Measurements from ENCODE around the gene ZXDC. TPM values are rescaled to one million over a fixed set of nuclear protein-coding genes. Genes with fewer than 3 reads are reported as not detected.

Gene ZXDC
- 10 to 100 TPM; 19.3 TPM for total RNA-seq

GRCh38 chr3:126475413-126476114 is at the start of gene ZXDC:
Gene ZXDC, minus strand, starts transcription at chr3:126475891. Its CDS starts 26 bp downstream, at chr3:126475865.

GRCh38 chr3:126523745-126524428 is 48.2 kb upstream of the ZXDC start, which contains the start of gene CHST13:
Gene CHST13, plus strand, starts transcription at chr3:126524155. Its CDS starts 178 bp downstream, at chr3:126524333.

GRCh38 chr3:126517291-126517951 is 41.7 kb upstream of the ZXDC start, which contains the start of gene UROC1:
Gene UROC1, minus strand, starts transcription at chr3:126517773. Its CDS starts 54 bp downstream, at chr3:126517719.

GRCh38 chr3:126394179-126394976 is 81.3 kb downstream of the ZXDC start, which contains the start of gene CFAP100:
Gene CFAP100, plus strand, starts transcription at chr3:126394909. Its CDS starts 1,092 bp downstream, at chr3:126396001.

Other genes starting within 250 kb of the ZXDC start
- gene KLF15, start 118.5 kb downstream of the ZXDC start, total RNA-seq, result 1 to 10 TPM; 6.0 to 6.9 TPM
- not detected for gene CFAP100, start 81.0 kb downstream of the ZXDC start, total RNA-seq
- gene UROC1, start 41.9 kb upstream of the ZXDC start, total RNA-seq, result not detected
- gene CHST13, start 48.3 kb upstream of the ZXDC start, total RNA-seq, result not detected
- not detected for gene C3orf22, start 83.0 kb upstream of the ZXDC start, total RNA-seq
- gene TXNRD3, start 179.2 kb upstream of the ZXDC start, total RNA-seq, result 10 to 100 TPM in 1 of 2 donors, 1 to 10 TPM in 1; 6.7 to 10.3 TPM
- gene CHCHD6, start 228.3 kb upstream of the ZXDC start, total RNA-seq, result 100 to 1,000 TPM in 1 of 2 donors, 10 to 100 TPM in 1; 77.6 to 180 TPM

All from melanocyte of skin (primary cell).